HG03342 (cell line): ENCODE data around the gene RPS5.
A peak's percentile ranks its signal among the peaks of the same experiment; 100 is the strongest.

Experiments
- ATAC-seq: cut with Tn5 transposase; IDR thresholded peaks from one replicate; pipeline ENCODE4 v1.9.1; 2021; ENCODE audit warnings: mild to moderate bottlenecking, moderate library complexity; ENCODE audit not compliant: unreplicated experiment

RPS5 gene

GRCh38 chr19:58382997-58383603 is 4.0 kb upstream of the RPS5 start:
- no peak for ATAC-seq

DNA sequence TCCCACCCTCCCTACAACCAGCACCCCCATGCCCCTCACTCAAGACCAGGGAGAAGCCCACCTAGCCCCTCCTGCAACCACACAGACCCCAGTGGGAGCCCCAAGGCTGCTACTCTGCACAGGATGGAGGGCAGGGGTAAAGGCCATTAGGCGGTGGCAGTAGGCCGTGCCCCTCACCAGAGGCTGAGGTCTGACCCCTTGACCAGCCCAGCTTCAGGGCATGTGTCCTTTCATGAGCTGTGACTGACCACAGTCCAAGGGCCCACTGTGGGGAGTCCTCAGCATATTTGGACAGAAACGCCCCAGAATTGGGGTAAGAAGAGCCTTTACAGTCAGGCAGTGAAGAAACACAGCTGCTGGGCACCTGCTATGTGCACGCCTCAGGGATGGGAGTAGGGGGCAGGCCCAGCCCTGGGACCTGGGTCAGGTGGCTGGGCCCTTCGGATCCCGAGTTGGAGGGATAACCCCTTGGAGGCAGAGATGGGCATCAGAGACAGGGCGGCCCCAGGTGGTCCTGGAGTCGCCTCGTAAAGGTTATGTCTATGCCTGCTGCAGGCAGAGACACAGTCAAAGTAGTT is 1.7 kb upstream of the RPS5 start:
- ATAC-seq = no peak

DNA sequence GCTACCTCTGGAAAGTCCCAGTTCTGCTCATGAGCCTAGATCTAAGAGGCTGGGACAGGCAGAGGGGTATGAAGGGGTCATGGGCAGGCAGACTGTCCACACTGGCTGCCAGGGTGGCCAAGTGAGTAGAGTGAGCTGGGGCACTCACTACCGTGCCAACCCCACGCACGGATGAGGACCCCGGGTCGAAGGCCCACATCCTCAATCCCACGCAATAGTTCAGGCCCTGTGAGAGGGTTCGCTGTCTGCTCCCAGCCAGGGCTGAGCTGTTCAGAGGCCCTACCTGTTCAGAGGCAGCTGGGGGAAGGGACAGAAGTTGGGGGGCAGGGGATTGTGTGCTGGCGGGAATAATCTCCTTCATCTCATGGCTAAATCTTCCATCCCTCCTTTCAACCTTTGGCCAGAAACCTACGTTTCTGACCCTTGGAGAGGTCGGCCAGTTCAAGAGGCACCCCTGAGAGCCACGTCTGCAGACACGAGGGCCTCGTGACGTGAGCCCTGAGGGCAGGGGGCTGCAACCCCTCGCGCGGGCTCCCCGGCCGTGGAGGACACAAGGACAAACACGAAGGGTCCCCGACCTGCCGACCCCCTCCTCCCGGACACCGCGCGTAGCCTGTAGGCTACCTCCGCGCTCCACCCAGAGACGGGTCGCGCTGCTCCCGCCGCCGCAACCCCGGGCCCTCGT is 1.0 kb upstream of the RPS5 start:
- ATAC-seq = no peak

GRCh38 chr19:58387338-58388174 is 487 bp downstream of the RPS5 start:
- ATAC-seq = peak; percentile 3

DNA sequence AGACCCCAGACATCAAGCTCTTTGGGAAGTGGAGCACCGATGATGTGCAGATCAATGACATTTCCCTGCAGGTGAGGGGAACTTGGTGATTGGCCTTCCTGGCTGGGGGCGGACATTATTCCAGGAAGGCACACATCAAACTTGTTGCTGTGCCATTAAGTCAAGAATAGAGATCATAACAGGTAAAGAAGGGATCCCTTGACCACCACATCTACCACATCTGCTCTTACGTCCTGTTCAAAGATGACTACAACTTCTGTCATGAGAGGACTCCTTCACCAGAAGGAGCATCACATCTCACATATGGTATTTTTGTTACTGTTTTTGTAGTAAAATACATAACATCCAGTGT is 1.1 kb downstream of the RPS5 start:
- no peak for ATAC-seq

GRCh38 chr19:58392945-58393724 is 6.1 kb downstream of the RPS5 start:
- no peak for ATAC-seq

DNA sequence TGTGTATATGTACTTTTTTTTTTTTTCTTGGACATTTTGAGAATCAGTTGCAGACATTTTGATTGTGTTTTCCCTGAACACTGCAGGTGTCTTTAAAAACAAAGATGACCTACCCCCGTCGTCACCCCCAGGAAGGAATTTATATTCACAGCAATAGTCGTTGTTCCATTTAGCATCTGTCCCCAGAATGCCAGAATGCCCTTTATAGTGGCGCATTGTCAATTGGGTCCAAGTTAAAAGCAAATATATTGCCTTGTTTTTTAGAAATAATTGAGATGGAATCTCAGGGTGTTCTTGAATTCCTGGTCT is 6.6 kb downstream of the RPS5 start:
- ATAC-seq = no peak

DNA sequence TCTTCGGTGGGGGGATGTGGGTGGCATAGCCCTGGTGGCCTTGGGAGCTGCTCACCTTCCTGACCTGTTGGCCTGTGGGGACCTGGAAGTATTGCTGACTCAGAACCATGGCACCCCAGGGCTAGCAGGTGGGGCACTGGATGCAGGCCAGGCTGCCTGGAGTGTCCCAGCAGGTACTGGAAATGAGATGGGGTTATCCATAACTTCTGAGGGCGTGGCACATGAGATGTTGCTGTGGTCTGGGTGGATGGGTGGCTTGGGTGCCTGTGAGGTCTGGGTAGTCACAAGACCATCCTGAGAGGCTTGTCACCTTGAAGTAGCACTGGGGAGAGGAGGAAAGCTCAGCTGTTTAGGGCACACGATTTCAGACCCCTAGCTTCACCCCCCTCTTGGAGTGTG is 7.8 kb downstream of the RPS5 start:
- ATAC-seq = no peak

DNA sequence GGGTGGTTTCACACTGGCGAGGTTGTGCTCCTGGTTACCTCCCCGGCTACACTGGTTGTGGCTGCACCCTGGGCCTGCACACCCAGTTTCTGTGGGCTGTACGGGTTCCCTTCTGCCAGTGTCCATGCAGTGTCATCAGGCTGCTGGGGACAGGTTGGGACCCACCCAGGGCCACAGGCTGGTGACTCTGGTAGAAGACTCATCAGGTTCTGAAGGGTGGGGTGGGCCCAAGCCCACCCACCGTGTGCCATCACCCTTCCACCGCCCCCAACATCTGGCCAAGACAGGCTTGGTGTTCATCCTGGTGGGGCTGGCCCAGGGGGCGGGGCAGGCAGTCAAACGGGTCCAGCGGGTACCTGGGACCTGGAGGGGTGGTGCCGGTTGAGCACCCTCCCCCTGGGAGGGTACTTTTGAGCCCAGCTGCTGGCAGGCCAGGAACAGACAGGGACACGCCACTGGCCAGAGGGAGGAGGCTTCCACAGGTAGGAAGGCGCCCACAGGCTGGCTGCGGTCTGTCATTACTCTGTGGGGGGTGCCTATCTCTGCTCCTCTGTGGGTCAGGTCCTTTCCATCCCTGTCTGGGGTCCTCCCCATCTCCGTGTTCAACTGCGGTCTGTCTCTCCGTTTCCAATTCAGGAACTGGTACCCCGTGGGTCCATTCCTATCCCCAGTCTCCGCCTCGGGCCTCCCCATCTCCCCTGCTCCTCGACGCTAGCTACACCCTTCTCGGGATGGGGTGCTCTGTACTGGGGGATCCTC is 8.3 kb downstream of the RPS5 start, which contains the start of gene RNF225:
RNF225 (plus strand) TSS at position 437 of the 759 bp plus-strand sequence. CDS start 434 bp downstream, outside the sequence.
- ATAC-seq = no peak

DNA sequence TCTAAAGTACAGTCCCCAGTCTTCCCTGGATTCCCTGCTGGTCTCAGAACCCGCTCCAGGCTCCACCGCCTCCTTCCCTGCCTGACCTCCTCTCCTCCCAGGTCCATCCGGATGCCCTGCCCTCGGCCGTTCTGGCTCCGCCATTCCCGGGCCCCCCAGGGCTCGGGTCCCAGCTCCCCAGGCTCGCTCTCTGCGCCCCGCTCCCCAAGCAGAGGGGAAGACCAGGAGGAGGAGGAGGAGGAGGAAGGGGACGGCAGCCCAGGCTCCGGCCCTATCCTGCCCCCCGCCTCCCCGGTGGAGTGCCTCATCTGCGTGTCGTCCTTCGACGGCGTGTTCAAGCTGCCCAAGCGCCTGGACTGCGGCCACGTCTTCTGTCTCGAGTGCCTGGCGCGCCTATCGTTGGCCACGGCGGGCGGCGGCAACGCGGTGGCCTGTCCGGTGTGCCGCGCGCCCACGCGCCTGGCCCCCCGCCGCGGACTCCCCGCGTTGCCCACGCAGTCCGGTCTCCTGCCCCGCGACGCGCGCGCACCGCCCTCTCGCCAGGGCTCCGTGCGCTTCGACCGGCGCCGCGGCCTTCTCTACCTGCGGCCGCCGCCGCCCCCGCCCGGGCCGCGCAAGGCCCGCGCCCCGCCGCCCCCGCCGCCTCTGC is 9.0 kb downstream of the RPS5 start:
- no peak for ATAC-seq

DNA sequence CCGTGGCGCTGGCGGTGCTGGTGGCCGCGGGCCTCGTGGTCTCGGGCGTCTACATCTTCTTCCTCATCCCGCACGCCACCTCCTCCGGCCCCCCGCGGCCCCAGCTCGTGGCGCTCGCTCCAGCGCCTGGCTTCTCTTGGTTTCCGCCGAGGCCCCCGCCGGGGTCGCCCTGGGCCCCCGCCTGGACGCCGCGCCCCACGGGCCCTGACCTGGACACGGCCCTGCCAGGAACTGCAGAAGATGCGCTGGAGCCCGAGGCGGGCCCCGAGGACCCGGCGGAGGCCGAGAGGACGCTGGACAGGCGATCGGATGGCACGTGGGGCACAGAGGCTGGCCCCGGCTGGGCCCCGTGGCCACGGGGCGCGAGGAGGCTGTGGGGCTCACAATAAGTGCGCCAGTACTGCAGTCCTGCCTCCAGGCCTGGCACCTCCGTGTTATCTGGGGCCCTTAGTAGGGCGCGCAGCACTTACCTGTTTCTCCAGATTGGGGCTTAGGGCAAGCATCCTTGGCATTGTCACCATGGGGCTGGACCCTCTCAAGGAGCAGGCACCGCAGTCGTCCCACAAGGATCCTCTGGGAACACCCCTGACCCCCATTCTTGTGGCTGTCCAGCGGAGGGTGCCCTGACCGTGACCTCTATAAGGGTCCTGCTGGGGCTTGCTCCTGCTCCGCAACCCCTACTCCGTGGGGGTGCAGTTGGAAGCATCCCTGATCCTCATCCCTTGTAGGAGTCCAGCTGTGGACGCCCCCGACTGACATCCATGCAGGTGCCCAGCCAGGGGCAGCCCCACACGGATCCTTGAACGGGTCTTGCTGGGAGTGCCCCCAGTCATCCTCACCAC is 9.8 kb downstream of the RPS5 start:
- no peak for ATAC-seq

- ATAC-seq = no peak
Observed at GRCh38 chr19:58397533-58398037, 10.5 kb downstream of the RPS5 start.

- ATAC-seq = no peak
Observed at GRCh38 chr19:58398087-58398486, 11.0 kb downstream of the RPS5 start.

DNA sequence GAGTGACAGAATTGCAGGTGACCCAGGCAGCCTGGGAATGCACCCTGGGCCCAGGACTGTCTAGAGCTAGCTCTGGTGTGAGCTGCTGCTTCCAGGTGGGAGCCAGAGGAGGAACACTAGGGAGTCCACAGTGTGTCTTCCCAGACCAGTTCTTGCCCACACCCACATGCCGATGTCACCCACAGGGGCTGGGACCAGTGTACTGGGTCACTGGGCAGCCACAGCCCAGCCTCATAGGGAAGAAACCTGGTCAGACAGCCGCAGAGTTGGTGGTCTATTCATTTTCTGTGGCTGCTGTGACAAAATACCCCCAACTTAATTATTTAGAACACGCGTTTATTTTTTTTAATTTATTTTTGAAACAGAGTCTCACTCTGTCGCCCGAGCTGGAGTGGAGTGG is 11.5 kb downstream of the RPS5 start:
- ATAC-seq = no peak

GRCh38 chr19:58399903-58400302 is 12.8 kb downstream of the RPS5 start:
- ATAC-seq = no peak

DNA sequence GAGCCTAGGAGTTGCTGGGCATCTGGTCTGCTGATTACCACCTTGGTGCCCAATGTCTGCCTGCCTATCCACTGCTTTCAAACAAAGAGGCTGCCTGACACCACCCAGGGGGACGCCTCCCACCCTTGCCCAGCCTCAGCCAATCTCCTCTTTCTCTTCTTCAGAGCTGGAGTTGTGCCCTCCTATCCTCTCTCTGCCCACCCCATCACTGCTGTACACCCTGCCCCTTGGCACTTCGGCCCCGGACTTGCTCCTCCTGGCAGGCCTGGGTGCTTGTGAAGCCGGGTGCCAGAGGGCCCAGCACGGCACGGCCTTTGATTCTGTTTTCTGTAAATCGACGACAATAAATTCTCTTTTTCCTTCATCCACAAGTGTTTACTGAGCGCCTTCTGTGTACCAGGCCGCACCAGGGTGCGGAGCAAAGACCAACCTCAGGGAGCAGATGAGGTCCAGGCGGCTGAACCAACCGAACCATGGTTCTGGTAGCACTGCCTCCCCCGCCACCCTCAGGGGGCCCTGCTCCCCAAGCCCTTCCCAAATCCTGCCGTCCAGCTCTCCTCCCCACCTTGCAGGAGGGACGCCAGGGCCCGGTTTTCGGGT is 13.3 kb downstream of the RPS5 start:
- no peak for ATAC-seq

DNA sequence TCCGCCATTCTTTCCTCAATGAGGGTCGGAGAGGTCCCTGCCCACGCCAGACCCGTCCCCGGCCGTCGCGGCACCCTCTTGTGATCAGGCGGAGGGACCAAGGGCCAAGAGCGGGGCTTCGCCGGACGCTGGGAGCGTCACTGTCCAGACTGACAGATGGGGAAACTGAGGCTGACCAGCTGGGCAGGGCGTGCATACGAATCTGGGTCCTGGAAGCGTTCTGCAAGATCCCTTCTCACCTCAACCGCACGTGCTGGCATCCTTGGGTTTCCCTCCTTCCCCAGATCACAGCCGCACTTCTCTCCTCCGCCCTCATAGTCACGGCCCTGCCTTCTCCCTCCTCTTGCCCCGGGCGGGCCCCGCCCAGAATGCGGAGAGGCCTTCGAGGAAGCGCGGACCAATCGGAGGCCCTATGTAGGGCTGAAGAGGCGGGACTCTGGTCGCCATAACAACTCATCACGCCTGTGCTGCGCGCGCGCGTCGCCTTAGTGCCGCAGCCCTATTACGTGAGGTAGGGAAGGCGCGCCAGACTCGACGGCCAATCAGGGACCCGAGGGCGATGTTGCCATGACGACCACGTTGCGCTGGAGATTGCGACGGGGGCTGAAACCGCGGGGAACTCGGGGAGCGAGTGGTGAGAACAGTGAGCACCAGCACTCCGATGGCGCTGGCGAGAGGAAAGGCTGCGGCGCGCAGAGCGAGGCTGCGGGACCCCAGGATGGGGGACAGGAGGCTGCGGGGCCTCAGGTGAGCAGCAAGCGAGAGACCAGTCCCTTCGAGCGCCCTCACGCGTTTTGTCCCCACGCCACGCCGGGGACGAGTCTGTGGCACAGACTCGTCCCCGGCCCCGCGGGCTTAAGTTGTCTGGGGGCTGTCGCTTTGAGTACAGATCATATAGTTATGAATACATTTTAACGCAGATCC is 14.1 kb downstream of the RPS5 start:
- peak; percentile 96 for ATAC-seq
